HEK293 (cell line): ENCODE measurements around the gene TMLHE.
"Not testable (repeated sequence)": the region's sequence is repeated elsewhere in the genome, so short reads cannot be mapped to it uniquely, and the experiment has no call there.

Experiments used
- CTCF ChIA-PET: fragments of 350-600 bp; formaldehyde crosslinking; extraction: SDS; loops from one replicate; lab custom pipeline; 2021; ENCODE audit warnings: antibody characterized with exemption; lab: Yijun Ruan, JAX
- POLR2A ChIA-PET: fragments of 300-600 bp; formaldehyde crosslinking; extraction: SDS; loops from one replicate; lab custom pipeline; 2020; ENCODE audit warnings: antibody characterized with exemption, inconsistent platforms; lab: Yijun Ruan, JAX
- H3K27ac ChIP-seq: fragments of 200-500 bp; sonication (Bioruptor generic); 2 replicates; pipeline ENCODE4 v1.5.1; 2014; ENCODE audit warnings: low read depth, low read length, control low read depth, inconsistent platforms; ENCODE audit errors: extremely low read depth
- H3K36me3 ChIP-seq, 2 experiments: fragments of 200-500 bp in 1 of 2; sonication (Bioruptor generic) in 1 of 2; 1 replicate in 1 of 2; 2 replicates in 1 of 2; pipeline ENCODE4 v1.5.1; 2014 to 2017; ENCODE audit warnings: inconsistent platforms in 2 of 2, low read length in 2 of 2; ENCODE audit not compliant: control insufficient read depth in 2 of 2, insufficient read depth in 1 of 2
- H3K4me1 ChIP-seq: fragments of 200-500 bp; sonication (Bioruptor generic); 2 replicates; pipeline ENCODE4 v1.5.1; 2014; ENCODE audit warnings: mild to moderate bottlenecking, low read length, inconsistent platforms; ENCODE audit not compliant: control insufficient read depth, insufficient read depth
- H3K4me3 ChIP-seq: 2 replicates; pipeline ENCODE4 v1.5.1; 2011; ENCODE audit warnings: low read depth, mild to moderate bottlenecking, control low read depth, low read length, moderate library complexity
- H3K9me3 ChIP-seq: fragments of 200-500 bp; sonication (Bioruptor generic); 2 replicates; pipeline ENCODE4 v1.5.1; 2014; ENCODE audit warnings: low read depth, low read length, inconsistent platforms; ENCODE audit not compliant: control insufficient read depth, insufficient read depth
- SP7 ChIP-seq: fragments of 450-650 bp; formaldehyde crosslinking; IDR thresholded peaks from 2 replicates; pipeline ENCODE4 v1.5.1; 2016; ENCODE audit warnings: missing biosample characterization, missing genetic modification characterization
- ZNF768 ChIP-seq: fragments of 450-650 bp; formaldehyde crosslinking; IDR thresholded peaks from 2 replicates; pipeline ENCODE4 v1.5.1; 2018; ENCODE audit warnings: missing biosample characterization, mild to moderate bottlenecking, missing genetic modification characterization

Gene TMLHE

DNA sequence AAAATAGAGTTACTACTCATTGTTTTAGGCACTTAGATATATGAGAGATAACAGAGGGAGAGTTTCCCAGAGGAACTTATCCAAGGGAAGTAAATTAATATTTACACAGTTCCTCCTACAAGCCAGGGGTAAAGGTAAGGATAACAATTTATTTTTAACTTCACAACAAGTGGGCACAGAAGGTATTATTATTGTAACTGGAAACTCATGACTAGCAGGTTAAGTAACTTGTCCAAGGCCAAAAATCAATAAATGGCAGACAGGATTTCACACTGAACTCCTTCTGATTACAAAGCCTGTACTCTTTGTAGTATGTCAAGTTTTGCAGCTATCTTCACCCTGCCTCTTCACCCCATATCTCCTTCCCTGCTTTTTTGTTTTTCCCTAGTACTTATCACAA is 107.5 kb downstream of the TMLHE start:
- no peak for TF ChIP-seq ZNF768 (tag by site-specific recombination)
- TF ChIP-seq SP7, result peak; percentile 88
- Histone ChIP-seq H3K4me3 (no peak overlapping the region), H3K27ac (no peak overlapping the region), H3K9me3 (no peaks in the 10 kb centered on the region), H3K36me3 (peaks cover 2 to 6% of the 10 kb centered on the region in 2 experiments; a peak in 2 of 3 replicates), H3K4me1 (no peaks in the 10 kb centered on the region)
- ChIA-PET POLR2A (no interaction called here), CTCF (interaction anchor here (0.6 kb wide), 1 partner anchor 34 kb away, joined by 3 read pairs; no protein-coding TSS in a partner anchor)

DNA sequence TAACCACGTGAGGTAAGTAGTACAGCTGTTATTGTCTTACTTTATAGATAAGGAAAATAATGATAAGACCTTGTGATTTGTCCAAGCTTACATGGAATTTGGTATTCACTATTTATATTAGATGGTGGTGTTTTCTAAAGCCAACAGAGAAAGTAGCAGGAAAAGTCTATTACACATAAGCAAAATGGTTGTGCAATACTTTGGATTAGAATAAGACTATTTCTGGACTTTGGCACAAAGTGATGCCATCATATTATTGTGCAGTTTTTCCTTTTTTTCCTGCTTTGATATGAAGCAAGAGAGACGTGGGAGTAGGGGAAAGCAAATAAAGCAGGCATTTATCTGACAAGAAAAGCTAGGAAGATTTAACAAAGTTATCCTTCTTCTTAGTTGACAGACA is 117.6 kb downstream of the TMLHE start:
- H3K4me3 ChIP-seq, H3K4me1 ChIP-seq, H3K27ac ChIP-seq, POLR2A ChIA-PET, H3K9me3 ChIP-seq, CTCF ChIA-PET, H3K36me3 ChIP-seq: not testable (repeated sequence)

DNA sequence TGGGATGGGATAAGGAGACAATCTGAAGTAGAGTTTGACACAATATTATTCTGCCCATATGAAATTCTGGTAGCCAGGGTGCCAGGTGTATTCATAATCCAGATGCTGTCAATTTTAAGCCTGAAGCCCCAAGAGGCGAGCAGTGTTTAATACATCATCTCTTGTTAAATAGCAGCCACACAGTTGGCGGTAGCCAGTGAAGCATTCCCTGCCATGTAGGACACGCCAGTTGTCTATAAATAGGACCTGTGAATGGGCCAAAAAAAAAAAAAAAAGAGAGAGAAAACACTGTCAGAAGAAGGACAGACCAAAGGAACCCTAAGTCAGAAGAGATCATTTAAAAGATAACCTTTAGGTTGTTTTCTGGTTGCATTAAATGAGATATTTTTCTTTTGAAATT is 121.3 kb downstream of the TMLHE start:
- H3K4me3 ChIP-seq, POLR2A ChIA-PET: not testable (repeated sequence)

DNA sequence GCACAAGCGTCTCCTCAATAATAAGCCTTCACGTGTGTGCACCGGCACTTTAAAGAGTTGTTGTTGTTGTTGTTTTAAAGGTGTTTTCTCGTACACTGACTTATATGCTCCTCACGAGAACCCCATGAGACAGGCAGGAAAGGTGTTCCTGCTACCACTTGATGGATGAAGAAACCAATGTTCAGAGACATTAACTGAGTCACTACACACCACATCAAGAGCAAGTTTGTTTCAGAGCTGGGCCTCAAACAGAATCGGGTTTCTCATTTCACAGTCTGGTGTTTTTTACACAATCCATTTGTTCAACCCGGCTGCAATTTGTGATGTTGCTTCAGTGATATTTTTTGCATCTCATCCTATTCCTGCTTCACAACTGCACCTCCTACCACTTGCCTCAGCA is 135.6 kb downstream of the TMLHE start:
- H3K27ac ChIP-seq, CTCF ChIA-PET, POLR2A ChIA-PET, H3K4me1 ChIP-seq, H3K36me3 ChIP-seq, H3K4me3 ChIP-seq, H3K9me3 ChIP-seq: not testable (repeated sequence)

More for the DNA sequence above, 121.3 kb downstream of the TMLHE start:
- H3K27ac ChIP-seq, H3K9me3 ChIP-seq, CTCF ChIA-PET, H3K36me3 ChIP-seq, H3K4me1 ChIP-seq: not testable (repeated sequence)

DNA sequence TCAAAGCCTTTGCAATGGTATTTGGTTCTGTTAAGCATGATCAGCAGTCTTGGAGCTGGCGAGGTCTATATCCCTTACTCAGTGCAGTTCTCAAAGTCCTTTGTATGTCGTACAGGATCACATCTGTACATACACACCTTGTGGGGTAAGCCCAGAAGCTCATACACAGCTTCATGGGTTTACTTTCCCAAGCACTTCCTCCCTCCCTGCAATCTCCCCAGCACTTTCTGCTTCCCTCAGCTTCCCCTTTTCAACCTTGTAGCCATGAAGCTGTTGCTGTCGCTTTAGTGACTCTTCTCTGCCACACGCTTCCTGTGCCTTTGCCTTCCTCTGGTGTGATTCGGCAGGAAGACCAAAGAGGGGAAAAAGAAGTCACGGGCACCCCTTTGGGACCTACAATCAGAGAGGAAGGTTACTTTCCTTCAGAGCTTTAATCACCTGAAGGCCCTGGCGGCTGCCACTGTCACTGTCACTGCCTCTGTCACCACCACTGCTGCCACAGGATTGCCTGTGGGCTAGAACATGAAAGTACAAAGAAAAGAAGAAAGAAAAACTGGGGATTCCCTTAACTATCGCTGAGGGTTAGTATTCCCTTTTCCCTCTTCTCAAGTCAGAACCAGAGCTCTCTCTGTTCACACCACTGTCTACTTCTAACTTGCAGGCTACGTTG is 146.3 kb downstream of the TMLHE start:
- H3K4me3 ChIP-seq, POLR2A ChIA-PET, H3K27ac ChIP-seq, H3K4me1 ChIP-seq, H3K36me3 ChIP-seq, H3K9me3 ChIP-seq, CTCF ChIA-PET: not testable (repeated sequence)

DNA sequence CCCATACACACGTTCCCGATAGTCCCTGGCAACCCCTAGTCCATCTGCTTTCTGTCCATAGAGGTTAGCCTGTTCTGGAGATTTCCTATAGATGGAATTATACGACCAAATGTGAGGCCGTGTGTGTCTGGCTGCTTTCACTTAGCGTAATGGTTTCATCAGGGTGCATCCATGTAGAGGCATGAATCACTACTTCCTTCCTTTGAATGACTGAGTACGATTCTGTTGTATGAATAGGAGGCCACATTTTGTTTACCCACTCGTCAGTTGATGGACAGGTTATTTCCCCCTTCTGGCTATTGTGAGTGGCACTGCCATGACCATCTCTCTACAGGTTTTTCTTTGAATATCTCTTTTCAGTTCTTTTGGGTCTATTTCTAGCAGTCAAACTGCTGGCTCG is 152.3 kb downstream of the TMLHE start:
- H3K9me3 ChIP-seq, CTCF ChIA-PET, H3K4me1 ChIP-seq, H3K4me3 ChIP-seq, H3K27ac ChIP-seq, H3K36me3 ChIP-seq, POLR2A ChIA-PET: not testable (repeated sequence)

DNA sequence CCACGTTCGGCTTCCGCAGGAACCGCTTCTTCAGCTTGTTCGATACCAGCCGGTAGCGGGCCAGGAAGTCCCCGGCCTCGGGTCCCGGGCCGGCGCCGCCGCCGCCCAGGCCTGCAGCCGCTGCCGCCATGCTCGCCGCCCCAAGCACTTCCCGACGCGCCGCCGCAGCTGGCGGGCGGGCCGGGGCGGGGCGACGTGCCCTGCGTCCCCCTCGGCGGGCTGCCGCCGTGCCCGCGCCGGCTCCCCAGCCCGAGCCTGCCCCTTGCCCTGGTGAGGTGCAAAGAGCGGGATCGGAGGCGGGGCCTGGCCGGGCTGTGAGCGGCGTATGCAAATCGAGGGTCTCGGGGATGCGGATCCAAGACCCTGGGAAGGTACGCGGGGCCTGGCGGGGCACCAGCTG is 154.3 kb downstream of the TMLHE start, which contains the start of gene F8A3:
Gene F8A3 (minus strand): TSS at position 150 of the 400 bp plus-strand sequence. CDS start 20 bp downstream, at position 130.
- POLR2A ChIA-PET, H3K4me3 ChIP-seq, CTCF ChIA-PET, H3K9me3 ChIP-seq, H3K36me3 ChIP-seq, H3K4me1 ChIP-seq, H3K27ac ChIP-seq: not testable (repeated sequence)

DNA sequence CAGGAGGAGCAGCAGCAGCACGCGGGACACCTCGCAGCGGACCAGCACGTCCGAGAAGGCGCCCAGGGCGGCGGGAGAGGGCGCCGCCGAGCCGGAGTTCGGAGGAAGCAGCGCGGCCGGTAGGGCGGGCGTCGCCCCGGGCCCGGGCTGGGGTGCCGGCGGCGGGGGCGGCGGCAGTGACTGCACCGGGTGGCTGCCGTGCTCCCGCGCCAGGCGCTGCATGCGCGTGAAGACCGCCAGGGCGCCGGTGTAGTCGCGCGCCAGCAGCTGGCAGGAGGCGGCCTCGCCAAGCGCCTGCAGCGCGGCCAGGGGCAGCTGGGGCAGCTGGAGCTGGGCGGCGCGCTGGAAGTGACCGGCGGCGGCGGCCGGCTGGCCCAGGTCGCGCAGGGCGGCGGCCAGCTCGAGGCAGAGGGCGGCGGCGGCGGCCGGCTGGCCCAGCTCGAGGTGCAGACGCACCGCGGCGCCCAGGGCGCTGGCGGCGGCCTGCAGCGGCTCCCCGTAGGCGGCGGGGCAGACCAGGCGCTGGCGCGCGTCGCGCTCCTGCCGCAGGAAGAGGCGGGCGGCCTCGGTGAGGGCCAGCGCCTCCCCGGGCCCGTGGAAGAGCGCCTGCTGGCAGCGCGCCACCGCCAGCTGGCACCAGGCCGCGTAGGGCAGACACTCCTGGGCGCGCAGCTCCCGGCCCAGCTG is 154.8 kb downstream of the TMLHE start:
- CTCF ChIA-PET, POLR2A ChIA-PET: not testable (repeated sequence)

More for the DNA sequence above, 154.8 kb downstream of the TMLHE start:
- H3K27ac ChIP-seq, H3K36me3 ChIP-seq, H3K9me3 ChIP-seq, H3K4me3 ChIP-seq, H3K4me1 ChIP-seq: not testable (repeated sequence)
